HG03039 (cell line): ENCODE data around the gene RNFT2.
"Not testable (repeated sequence)": the region's sequence is repeated elsewhere in the genome, so short reads cannot be mapped to it uniquely, and the experiment has no call there.

Source experiments
- ATAC-seq: cut with Tn5 transposase; IDR thresholded peaks from one replicate; pipeline ENCODE4 v1.9.1; 2021; ENCODE audit warnings: mild to moderate bottlenecking, moderate library complexity; ENCODE audit not compliant: unreplicated experiment

Gene RNFT2

GRCh38 chr12:116790066-116790465 is 52.0 kb downstream of the RNFT2 start:
- no peak for ATAC-seq

DNA sequence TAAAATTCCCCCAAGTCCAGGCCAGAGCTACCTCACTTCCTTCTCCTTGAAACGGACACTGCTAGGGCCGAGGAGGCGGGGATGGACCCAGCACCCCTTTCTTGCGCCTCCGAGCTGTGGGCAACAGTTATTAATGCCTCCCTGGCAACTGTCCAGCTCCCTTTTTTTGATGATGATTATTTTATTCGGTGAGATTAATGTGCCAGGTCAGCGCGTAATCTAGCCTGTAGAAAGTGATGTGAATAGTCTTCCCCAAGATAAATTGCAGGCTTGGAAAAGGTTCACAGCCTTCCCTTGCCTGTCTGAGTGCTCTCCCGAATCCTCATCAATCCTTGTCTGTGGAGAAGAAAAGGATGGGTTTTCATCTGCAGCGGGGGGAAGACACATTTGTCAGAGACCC is 54.3 kb downstream of the RNFT2 start:
- no peak for ATAC-seq

- no peak for ATAC-seq
Measured at GRCh38 chr12:116794725-116795124, 56.6 kb downstream of the RNFT2 start.

- no peak for ATAC-seq
Measured at GRCh38 chr12:116797885-116798284, 59.8 kb downstream of the RNFT2 start.

GRCh38 chr12:116798719-116799118 is 60.6 kb downstream of the RNFT2 start:
- ATAC-seq: no peak

DNA sequence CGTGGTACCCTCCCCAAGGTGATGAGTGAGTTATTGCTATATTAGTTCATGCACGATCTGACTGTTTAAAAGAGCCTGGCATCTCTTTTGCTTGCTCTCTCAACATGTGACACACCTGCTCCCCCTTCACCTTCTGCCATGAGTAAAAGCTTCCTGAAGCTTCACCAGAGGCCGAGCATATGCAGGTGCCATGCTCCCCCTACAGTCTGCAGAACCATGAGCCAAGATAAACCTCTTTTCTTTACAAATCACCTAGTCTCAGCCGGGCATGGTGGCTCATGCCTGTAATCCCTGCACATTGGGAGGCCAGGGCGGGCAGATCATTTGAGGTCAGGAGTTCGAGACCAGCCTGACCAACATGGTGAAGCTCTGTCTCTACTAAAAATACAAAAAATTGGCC is 61.8 kb downstream of the RNFT2 start:
- no peak for ATAC-seq

DNA sequence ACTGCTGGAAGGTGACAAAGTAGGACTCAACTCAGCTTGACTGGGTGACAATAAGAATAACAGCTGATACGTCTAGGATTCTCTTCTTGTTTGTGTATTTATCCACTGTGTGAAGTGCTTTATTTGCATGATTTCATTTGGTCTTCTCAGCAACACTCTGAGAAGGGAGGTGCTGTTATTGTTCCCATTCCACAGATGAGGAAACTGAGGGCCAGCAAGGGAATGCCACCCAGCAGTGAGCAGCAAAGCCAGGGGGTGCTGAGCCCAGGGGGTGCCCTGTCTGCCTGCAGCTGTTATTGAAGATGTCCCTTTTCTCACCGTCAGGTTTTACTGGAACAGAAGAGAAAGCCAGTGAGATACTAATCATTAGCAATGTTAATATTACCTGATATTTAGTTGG is 62.8 kb downstream of the RNFT2 start:
- ATAC-seq: no peak

DNA sequence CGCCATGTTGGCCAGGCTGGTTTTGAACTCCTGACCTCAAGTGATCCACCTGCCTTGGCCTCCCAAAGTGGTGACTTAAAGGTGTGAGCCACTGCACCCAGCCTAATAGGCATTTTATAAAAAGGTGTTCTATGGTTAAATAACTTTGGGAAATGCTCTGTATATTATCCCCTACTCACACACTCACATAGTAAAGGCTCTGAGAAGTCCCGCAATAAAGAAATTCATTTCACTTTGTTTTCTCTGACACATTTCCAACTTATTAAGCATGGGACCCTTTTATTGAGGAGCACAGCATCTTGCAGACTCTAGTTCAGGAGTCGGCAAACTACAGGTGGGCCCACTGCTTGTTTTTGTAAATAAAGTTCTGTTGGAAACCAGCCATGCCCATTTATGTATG is 63.9 kb downstream of the RNFT2 start:
- ATAC-seq: no peak

DNA sequence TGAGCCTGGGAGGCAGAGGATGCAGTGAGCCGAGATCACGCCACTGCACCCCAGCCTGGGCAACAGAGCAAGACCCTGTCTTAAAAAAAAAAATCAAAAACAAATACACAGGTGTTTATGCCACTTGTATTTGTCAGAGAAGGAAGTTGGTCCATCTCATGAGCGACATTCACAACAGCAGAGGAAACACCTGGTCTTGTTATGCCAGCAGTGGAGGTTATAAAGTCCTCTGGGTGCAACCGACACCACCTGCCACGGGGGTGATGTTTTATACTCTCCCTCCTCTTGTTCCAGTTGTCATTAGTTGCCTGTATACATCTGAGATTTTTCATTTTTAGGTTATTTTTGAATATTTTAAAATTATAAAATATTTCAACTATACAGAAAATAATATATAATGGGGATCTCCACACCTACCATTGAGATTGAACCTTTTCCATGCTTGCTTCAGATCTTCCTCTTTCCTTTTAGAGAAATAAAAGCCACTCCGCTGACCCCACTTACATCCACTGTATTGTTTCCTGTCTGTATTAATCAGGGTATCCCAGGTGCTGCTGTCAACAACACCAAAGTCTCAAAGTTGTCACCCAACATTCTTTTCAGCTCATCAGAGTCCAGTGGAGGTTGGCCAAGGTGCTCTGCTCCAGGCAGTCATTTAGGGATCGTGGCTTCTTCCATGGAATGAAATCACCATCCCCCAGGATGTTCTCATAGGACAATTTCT is 65.1 kb downstream of the RNFT2 start:
- ATAC-seq: no peak

DNA sequence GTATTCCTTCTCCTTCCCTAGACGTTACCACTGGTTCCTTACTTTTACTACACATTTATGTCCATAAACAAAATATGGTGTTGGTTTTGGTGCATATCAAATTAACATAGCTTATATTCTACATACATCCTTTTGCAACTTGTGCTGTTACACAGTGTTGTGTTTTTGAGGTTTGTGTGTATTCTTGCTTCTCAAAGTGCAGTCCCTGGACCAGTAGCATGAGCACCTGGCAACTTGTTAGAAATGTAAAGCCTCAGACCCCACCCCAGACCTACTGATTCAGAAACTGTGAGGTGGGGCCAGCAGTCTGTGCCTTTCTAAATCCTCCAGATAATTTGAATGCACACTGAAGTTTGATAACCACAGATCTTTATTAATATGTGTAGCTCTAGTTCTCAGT is 65.9 kb downstream of the RNFT2 start:
- ATAC-seq: no peak

- ATAC-seq: no peak
Measured at GRCh38 chr12:116806845-116807440, 68.8 kb downstream of the RNFT2 start.

DNA sequence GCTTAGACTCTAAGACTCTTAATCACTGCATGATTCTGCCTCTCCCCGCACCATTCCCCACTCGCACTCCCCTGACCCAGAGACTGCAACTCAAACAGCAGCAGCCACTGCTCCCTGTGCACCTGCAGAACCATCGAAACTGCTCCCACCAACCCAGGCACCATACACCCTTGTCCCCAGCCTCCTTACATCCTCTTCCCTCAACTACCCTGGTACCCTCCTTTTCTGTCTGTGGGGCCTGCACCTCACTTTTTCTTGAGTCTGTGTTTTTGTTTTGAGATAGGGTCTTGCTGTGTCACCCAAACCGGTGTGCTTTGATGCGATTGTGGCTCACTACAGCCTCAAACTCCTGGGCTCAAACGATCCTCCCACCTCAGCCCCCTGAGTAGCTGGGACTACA is 69.4 kb downstream of the RNFT2 start:
- ATAC-seq: no peak

DNA sequence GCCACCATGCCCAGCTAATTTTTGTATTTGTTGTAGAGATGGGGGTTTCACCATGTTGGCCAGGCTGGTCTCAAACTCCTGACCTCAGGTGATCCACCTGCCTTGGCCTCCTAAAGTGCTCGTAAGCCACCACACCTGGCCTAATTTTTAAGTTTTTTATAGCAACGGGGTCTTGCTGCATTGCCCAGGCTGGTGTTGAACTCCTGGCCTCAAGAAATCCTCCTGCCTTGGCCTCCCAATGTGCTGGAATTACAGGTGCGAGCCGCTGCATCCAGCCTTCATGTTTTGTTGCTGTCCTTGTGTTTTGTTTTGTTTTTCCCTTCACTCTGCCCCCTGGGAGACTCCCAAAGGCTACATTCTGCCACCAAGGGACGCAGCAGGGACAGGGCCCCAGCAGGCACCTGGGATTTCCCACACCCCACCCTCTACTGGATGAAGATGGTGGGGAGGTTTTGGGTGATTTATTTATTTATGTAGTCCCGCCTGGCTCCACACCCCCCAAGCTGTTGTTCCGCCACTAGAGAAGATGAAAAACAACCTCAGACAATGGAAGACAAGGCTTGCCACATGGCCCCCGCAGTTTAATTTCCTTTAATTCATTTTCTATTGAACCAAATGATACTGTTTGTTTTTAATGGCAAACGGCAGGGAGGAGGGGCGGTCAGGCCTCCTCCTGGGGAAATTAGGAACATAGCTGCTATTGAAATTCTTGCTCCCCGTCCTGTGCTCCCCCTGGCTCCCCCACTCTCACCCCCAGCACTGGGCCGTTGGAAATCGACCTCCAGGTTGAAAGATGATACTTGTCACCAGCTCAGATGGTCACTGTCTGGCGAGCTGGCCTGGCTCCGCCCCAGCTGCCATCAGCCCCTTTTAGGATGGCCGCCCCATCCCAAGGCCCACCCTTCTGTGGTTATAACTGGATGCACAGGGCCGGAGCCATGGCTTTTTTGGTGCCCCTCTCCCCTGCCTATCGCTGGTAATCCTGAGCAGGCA is 70.3 kb downstream of the RNFT2 start:
- no peak for ATAC-seq

DNA sequence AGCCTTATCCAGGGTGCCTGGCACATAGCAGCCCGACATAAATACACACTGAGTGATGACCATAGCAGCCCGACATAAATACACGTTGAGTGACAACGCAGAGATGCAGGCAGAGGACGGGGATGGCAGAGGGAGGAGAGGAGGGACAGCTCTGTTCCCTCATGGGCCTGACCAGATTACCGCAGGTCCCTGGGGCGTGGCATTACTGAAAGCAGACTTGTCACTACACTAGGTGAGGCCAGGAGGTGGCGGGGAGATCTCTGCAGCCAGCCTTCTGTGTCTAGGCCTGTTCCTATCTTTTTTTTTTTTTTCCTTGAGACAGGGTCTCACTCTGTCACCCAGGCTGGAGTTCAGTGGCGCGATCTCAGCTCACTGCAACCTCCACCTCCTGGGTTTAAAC is 74.1 kb downstream of the RNFT2 start:
- no peak for ATAC-seq

DNA sequence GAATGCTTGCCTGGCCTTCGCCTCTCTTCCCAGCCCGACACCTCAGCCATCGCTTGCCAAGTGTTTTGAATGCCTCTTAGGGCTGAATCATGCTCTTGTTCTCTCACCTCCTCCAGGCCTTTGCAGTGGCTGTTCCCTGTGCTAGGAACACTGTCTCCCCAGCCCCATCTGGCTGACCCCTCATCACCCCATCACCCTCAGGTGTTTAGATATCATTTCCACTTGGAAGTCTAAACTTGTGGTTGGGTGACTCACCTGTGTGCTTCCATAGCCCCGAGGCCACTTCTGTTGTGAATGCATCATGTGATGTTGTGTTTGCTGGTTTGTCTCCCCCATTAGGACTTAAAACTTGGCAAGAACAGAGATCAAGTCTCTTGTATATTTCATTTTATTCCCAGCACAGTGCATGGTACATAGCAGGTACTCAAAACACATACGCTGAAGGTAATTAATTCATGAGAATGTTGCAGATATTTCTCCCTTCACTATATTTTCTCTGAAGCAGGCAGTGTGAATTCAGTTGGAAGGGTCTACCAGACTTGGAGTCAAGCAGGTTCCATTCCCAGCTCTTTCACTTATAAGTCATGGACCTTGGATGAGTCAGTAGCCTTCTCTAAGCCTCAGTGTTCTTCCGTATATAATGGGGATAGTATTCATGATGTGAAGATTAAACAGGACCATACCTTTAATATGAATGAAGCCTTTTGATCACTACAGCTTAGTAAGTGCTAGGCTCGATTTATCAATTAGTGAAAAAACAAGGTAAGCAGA is 75.3 kb downstream of the RNFT2 start:
- ATAC-seq: no peak

- not testable (repeated sequence) for ATAC-seq
Measured at GRCh38 chr12:116814766-116815165, 76.7 kb downstream of the RNFT2 start.

DNA sequence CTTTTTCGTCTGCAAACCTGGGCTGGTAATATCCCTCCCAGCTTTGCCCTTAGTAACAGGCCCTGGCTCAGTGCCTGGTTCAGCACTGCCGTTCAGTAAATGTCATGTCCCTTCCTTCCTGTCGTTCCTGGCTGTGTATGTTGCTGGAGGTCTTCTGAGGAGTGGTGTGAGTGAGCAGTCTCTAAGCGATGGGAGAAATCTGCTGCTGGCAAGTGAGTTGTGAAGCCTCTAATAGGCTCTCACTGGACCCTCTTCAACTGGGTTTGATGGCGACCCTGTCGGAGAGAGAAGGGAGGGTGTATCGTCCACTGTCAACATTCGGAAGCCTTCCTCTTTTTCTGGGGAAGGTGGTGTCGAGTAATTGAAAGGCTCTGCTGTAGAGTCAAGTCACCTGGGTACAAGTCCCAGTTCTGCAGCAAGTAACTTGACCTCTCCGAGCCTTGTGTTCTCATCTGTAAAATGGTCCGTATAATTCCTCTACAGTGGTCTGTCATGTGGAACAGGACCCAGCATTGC is 80.3 kb downstream of the RNFT2 start:
- no peak for ATAC-seq

DNA sequence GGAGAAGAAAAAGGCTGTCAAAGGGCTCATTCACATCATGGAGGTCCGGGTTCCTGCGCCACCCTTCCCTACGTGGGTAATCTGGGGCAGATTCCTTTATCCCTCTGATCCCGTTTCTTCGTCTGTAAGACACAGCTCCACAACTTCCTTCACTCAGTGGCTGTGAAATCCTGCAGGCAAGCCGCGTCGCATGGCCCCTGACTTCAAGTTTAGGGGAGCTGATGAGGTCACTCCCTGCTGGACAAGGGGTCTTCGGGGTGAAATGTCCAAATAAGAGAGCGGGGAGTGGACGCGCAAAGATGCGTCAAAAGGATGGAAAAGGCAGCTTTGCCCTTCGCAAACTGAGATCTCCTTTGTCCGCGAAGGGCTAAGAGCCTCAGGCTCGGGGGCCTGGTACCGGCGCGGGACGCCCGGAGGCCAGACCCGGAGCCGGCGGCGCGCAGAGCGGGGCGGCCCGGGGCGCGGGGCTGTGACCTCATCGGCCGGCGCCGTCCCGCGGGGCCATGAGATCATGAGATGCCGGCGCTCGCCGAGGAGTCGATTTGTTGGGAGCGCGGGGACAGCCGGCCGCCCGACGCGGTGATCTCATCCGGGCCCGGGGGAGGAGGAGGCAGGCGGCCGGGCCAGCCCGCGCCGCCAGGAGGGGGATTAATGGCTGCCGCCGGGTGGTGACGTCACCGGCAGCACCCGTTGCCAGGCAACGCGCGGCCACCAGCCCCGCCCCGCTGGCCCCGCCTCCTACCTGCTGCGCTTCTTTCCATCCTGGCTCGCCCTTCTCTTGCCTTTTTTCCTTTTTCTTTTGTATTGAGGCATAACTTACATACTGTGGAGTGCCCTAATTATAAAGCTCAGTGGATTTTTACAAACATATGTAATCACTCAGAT is 81.1 kb downstream of the RNFT2 start:
- peak; percentile 77 for ATAC-seq

DNA sequence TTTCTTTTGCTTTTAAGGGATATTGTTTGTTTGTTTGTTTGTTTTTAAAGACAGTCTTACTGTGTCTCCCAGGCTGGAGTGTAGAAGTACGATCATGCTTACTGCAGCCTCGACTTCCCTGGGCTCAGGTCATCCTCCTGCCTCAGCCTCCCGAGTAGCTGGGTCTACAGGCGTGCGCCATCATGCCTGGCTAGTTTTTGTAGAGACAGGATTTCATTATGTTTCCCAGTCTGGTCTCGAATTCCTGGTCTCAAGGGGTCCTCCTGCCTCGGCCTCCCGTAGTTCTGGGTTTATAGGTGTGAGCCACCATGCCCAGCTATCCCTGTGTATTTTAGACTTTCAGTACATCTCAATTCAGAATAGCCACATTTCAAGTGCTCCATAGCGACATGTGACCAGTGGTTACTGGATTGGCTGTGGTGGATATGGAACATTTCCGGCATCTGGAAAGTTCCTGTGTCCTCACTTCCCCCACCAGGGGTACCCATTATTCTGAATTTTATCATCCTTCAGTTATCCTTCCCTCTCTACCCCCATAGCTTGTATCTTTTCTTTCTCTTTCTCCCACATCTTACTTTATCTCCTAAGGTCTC is 82.0 kb downstream of the RNFT2 start:
- no peak for ATAC-seq
